AG04449 (cell line): ENCODE measurements around the gene PCDH15.

Experiments used
- CTCF ChIA-PET: fragments of 350-600 bp; formaldehyde crosslinking; extraction: SDS; loops from one replicate; lab custom pipeline; 2021; ENCODE audit warnings: antibody characterized with exemption; lab: Yijun Ruan, JAX
- POLR2A ChIA-PET: fragments of 400-600, 350-600 bp; formaldehyde crosslinking; extraction: SDS; loops from one replicate; lab custom pipeline; 2020; ENCODE audit warnings: antibody characterized with exemption, inconsistent platforms; lab: Yijun Ruan, JAX
- DNase-seq: peaks from one replicate; pipeline ENCODE4 v3.0.0-alpha.2; 2010; ENCODE audit warnings: low read depth, low spot score
- H3K4me3 ChIP-seq: 2 replicates; pipeline ENCODE4 v1.5.1; 2011; ENCODE audit warnings: low read depth, mild to moderate bottlenecking, control low read depth, low read length
- CTCF ChIP-seq: IDR thresholded peaks from one replicate; pipeline ENCODE4 v1.5.1; 2011; ENCODE audit warnings: mild to moderate bottlenecking, moderate library complexity, low read length, control low read depth, inconsistent platforms; ENCODE audit not compliant: insufficient read depth; ENCODE audit errors: missing control alignments

PCDH15 gene

GRCh38 chr10:54815583-54815982, 14.6 kb upstream of the PCDH15 start:
- DNase-seq: no peak
- no peak for TF ChIP-seq CTCF
- CTCF ChIA-PET: no interaction called here
- no peak overlapping the region for H3K4me3 ChIP-seq
- POLR2A ChIA-PET: no interaction called here

- ChIA-PET POLR2A (no interaction called here), CTCF (no interaction called here)
- no peak overlapping the region for H3K4me3 ChIP-seq
- no peak for DNase-seq
- no peak for TF ChIP-seq CTCF
These were observed 7.3 kb upstream of the PCDH15 start for GRCh38 chr10:54808186-54808935.

- DNase-seq: no peak
- TF ChIP-seq CTCF: no peak
- H3K4me3 ChIP-seq: no peak overlapping the region
- POLR2A ChIA-PET: no interaction called here
- CTCF ChIA-PET: no interaction called here
These were observed 1.5 kb downstream of the PCDH15 start for GRCh38 chr10:54799506-54799905.

- no peak overlapping the region for H3K4me3 ChIP-seq
- ChIA-PET CTCF (no interaction called here), POLR2A (no interaction called here)
- TF ChIP-seq CTCF: no peak
- DNase-seq: no peak
These were observed 3.3 kb downstream of the PCDH15 start for GRCh38 chr10:54797636-54798321.

GRCh38 chr10:54796881-54797280, 4.2 kb downstream of the PCDH15 start:
- no peak overlapping the region for H3K4me3 ChIP-seq
- TF ChIP-seq CTCF: no peak
- DNase-seq: no peak
- CTCF ChIA-PET: no interaction called here
- POLR2A ChIA-PET: no interaction called here

GRCh38 chr10:54776622-54777021, 24.4 kb downstream of the PCDH15 start:
- DNase-seq: no peak
- TF ChIP-seq CTCF: no peak
- ChIA-PET POLR2A (no interaction called here), CTCF (no interaction called here)
- no peak overlapping the region for H3K4me3 ChIP-seq
